Retina (tissue), 1 donor: ENCODE measurements around the gene RAB19.
"Not testable (repeated sequence)": the region's sequence is repeated elsewhere in the genome, so short reads cannot be mapped to it uniquely, and the experiment has no call there.

Experiments
- DNase-seq: peaks from one replicate; pipeline ENCODE4 v3.0.0-alpha.2; 2016

Gene RAB19

GRCh38 chr7:140402178-140402835 is 1.6 kb upstream of the RAB19 start:
- no peak for DNase-seq

DNA sequence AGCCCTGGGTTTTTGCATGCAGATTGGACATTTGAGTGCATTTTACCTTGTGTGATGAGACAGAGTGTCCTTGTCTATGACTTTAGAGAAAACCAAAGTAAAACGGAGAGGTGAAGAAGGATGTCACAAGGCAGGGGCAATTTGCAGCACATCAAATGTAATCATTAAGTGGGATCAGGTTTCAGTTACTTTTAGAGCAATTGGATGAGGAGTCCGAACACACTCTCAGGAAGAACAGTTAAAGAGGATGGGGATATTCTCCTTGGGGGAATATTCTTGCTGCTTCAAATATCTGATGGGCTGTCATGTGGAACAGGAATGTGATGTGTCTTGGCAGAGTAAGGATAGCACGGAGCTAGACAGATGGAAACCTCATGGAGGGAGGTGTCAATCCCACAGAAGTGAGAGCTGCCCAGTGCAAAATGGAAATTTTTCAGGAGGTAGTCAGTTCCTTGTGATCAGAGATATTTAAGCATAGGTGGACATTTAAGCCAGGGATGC is 757 bp downstream of the RAB19 start:
- DNase-seq: peak; percentile 8

- DNase-seq: no peak
These were observed 11.5 kb downstream of the RAB19 start for GRCh38 chr7:140415361-140415760.

GRCh38 chr7:140415816-140416215 is 12.0 kb downstream of the RAB19 start:
- DNase-seq: not testable (repeated sequence)

DNA sequence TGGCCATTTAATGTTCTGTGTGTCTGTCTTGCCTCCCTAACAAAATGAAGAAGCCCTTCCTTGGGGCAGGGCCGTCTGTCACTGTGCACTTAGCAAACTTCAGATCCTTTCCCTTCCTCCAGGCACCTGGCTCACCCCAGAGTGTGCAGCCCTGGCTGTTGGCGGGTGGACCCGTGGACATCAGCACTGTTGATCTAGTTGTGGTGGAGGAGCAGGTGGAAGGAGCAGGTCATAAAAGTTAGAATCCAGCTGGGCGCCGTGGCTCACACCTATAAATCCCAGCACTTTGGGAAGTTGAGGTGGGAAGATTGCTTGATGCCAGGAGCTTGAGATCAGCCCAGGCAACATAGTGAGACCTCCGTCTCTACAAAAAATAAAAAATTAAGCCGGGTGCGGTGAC is 12.7 kb downstream of the RAB19 start:
- DNase-seq: no peak

- DNase-seq: no peak
These were observed 13.7 kb downstream of the RAB19 start for GRCh38 chr7:140417456-140418155.

GRCh38 chr7:140418156-140418472 is 14.3 kb downstream of the RAB19 start:
- DNase-seq: not testable (repeated sequence)

DNA sequence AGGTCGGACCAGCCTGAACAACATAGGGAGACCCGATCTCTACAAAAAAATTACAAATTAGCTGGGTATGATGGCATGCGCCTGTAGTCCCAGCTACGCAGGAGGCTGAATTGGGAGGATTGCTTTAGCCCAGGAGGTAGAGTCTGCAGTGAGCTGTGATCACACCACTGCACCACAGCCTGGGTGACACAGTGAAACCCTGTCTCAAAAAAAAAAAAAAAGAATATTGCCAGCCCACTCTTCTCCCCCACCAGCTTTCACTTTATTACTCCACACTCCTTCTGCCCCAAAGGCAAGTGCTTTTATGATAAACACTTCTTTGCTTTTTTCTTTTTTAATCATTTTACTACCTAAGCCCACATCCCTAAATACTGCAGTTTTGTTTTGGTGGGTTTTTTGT is 14.8 kb downstream of the RAB19 start:
- no peak for DNase-seq

- DNase-seq: no peak
These were observed 17.7 kb downstream of the RAB19 start for GRCh38 chr7:140421521-140421920.

GRCh38 chr7:140423501-140423900 is 19.6 kb downstream of the RAB19 start:
- no peak for DNase-seq

DNA sequence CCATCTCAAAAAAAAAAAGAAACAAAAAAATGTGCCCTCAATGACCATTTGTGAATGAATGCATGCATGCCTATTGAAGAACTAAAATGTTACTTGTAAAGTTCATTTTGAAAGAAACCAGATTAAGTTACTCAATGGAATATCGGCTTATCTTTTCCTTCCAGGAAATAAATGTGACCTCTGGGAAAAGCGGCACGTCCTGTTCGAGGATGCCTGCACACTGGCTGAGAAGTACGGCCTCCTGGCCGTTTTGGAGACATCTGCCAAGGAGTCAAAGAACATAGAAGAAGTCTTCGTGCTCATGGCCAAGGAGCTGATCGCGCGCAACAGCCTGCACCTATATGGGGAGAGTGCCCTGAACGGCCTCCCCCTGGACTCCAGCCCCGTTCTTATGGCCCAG is 21.9 kb downstream of the RAB19 start:
- DNase-seq: no peak

- DNase-seq: no peak
These were observed 22.3 kb downstream of the RAB19 start for GRCh38 chr7:140426130-140426529.

GRCh38 chr7:140433396-140433795 is 29.5 kb downstream of the RAB19 start:
- no peak for DNase-seq

GRCh38 chr7:140435252-140435895 is 31.5 kb downstream of the RAB19 start:
- DNase-seq: peak; percentile 25

GRCh38 chr7:140439359-140439758 is 35.5 kb downstream of the RAB19 start:
- DNase-seq: no peak

GRCh38 chr7:140440593-140440992 is 36.7 kb downstream of the RAB19 start:
- no peak for DNase-seq

- no peak for DNase-seq
These were observed 37.7 kb downstream of the RAB19 start for GRCh38 chr7:140441519-140441918.

DNA sequence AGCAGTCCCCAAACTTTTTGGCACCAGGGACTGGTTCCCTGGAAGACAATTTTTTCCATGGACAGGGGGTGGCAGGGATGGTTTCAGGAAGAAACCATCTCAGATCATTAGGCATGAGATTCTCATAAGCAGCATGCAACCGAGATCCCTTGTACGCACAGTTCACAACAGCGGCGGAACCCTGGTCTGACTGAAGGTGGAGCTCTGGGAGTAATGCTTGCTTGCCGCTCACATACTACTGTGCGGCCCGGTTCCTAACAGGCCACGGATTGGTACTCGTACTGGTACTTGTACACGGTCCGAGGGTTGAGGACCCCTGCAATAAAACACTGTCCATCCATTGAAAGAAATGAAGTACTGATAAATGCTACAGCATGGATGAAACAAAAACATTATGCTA is 42.6 kb downstream of the RAB19 start:
- no peak for DNase-seq

DNA sequence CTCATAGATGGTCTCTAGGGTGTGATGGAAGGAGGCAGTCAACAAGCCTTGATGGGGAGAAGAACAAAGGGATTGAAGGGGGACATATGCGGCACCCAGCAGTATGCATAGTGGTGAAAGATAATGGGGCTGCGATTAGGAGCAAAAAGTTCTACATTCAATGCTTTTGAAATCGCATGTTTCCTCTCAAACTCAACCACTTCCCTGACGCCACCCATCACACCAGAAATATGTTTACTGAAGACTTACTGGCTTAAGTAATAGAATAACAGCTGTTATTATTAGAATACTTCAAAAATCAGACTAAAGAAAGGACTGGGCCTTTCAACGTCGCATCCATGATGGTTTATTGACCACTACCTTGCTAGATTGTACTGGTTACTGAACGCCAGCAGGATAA is 44.0 kb downstream of the RAB19 start:
- DNase-seq: no peak

- DNase-seq: no peak
These were observed 45.1 kb downstream of the RAB19 start for GRCh38 chr7:140448781-140449480.

DNA sequence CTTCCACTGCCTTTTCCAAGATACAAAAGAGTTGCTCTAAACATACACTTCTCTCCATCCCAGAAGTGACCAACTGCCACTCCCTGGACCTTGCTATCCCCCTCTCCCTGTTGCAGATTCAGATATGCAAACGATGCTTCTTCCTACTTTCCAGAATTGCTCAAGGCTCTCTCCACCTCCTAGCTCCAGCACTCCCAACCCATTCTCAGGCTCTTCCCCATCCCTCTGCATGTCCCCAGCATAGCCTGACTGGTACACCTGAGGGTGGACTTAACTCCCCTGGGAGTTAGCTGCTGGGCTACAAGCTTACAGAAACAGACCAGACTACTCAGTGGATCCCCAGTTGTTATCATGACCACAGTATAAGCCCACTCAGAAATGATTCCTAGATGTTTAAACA is 47.9 kb downstream of the RAB19 start:
- DNase-seq: no peak

DNA sequence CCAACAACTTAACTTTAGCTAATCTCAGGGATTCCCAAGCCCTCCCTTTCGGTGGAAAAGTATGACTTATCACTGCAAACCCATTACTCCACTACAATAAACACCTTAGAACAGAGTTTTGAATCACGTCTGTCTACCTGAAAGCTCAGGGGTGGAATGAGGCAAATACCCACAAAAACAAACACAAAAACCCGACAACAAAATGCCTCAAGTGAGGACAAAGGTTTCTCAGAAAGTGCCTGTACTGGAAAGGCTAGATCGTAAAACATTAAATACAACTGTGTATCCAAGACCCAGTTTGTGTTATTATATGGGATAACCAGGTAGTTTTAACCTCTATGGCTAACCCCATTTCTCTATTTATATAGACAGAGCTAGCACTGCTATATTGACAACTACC is 49.4 kb downstream of the RAB19 start:
- DNase-seq: no peak
